ENCODE measurements around the gene GPR89B. TPM values are rescaled to one million over a fixed set of nuclear protein-coding genes. Genes with fewer than 3 reads are reported as not detected.
"Not testable (repeated sequence)": the region's sequence is repeated elsewhere in the genome, so short reads cannot be mapped to it uniquely, and the experiment has no call there.

The GPR89B gene
- total RNA-seq, 1 experiment from 2014 or later = 25.7 TPM

- not testable (repeated sequence) for DNase-seq (ENCODE audit: low read depth)
Measured at GRCh38 chr1:147940456-147940855, 12.2 kb downstream of the GPR89B start.

- not testable (repeated sequence) for DNase-seq (ENCODE audit: low read depth)
Measured at GRCh38 chr1:147942563-147942962, 14.3 kb downstream of the GPR89B start.

GRCh38 chr1:147949517-147949916 is 21.3 kb downstream of the GPR89B start:
- not testable (repeated sequence) for DNase-seq (ENCODE audit: low read depth)

- DNase-seq (ENCODE audit: low read depth) = not testable (repeated sequence)
Measured at GRCh38 chr1:147958906-147959305, 30.7 kb downstream of the GPR89B start.

- DNase-seq (ENCODE audit: low read depth) = not testable (repeated sequence)
Measured at GRCh38 chr1:147959680-147960079, 31.5 kb downstream of the GPR89B start.

GRCh38 chr1:147964575-147964974 is 36.4 kb downstream of the GPR89B start:
- not testable (repeated sequence) for DNase-seq (ENCODE audit: low read depth)

- DNase-seq (ENCODE audit: low read depth) = not testable (repeated sequence)
Measured at GRCh38 chr1:147966657-147967056, 38.4 kb downstream of the GPR89B start.

- DNase-seq (ENCODE audit: low read depth) = peak; percentile 4
Measured at GRCh38 chr1:147978896-147979651, 50.9 kb downstream of the GPR89B start.

- not testable (repeated sequence) for DNase-seq (ENCODE audit: low read depth)
Measured at GRCh38 chr1:147985374-147985773, 57.2 kb downstream of the GPR89B start.

GRCh38 chr1:147987893-147988292 is 59.7 kb downstream of the GPR89B start:
- DNase-seq (ENCODE audit: low read depth) = peak; percentile 13

GRCh38 chr1:147992916-147993315 is 64.7 kb downstream of the GPR89B start:
- not testable (repeated sequence) for DNase-seq (ENCODE audit: low read depth)

GRCh38 chr1:147993400-147993799 is 65.2 kb downstream of the GPR89B start:
- DNase-seq (ENCODE audit: low read depth) = not testable (repeated sequence)

- not testable (repeated sequence) for DNase-seq (ENCODE audit: low read depth)
Measured at GRCh38 chr1:147993825-147994615, 65.8 kb downstream of the GPR89B start.

- not testable (repeated sequence) for DNase-seq (ENCODE audit: low read depth)
Measured at GRCh38 chr1:147996088-147996487, 67.9 kb downstream of the GPR89B start.

- DNase-seq (ENCODE audit: low read depth) = not testable (repeated sequence)
Measured at GRCh38 chr1:148007724-148008123, 79.5 kb downstream of the GPR89B start.

- no peak for DNase-seq (ENCODE audit: low read depth)
Measured at GRCh38 chr1:148010527-148010926, 82.3 kb downstream of the GPR89B start.

GRCh38 chr1:148013177-148014144 is 85.2 kb downstream of the GPR89B start:
- not testable (repeated sequence) for DNase-seq (ENCODE audit: low read depth)

- not testable (repeated sequence) for DNase-seq (ENCODE audit: low read depth)
Measured at GRCh38 chr1:148014289-148015200, 86.3 kb downstream of the GPR89B start.

- DNase-seq (ENCODE audit: low read depth) = not testable (repeated sequence)
Measured at GRCh38 chr1:148024918-148025317, 96.7 kb downstream of the GPR89B start.

GRCh38 chr1:148027004-148027403 is 98.8 kb downstream of the GPR89B start:
- not testable (repeated sequence) for DNase-seq (ENCODE audit: low read depth)

Data from M059J (cell line).